ENCODE measurements around the gene GPER1.

DNA sequence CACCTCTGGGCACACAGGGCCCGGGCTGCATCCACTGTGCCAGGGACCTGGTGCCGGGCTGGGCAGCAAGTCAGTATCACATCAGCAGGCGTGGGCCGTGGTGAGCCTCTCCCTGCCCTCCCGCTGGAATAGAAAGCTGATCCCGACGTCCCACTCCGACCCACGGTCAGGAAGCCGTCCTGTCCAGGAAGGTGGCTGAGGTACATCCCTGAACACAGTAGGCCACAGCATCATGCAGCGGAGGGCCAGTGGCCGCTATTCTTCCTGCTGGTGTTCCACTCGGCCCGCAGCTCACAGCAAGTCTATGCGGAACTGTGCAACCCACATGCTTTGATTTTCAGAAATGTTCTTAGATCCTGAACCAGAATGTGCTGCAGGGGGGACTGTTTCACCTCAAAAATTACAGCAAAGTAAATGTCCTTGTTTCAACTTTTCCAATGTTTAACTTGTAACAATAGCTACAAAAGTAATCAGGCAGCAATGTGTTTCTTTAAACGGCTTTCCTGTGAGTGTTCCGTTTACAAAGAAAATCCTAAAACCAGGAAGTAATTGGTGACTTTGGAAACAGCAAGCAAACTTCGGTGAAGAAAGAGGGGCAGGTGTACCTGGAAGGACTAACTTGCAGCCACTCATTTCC is 44.2 kb upstream of the GPER1 start:
- TF ChIP-seq POLR2A (IDR thresholded peaks at IDR 0.05; ENCODE audit: low read length) (no peak), GATA1 (IDR thresholded peaks at IDR 0.05; ENCODE audit: low read depth, low read length) (no peak)

Measured in erythroblast (primary cell).